ENCODE results near the gene CACNB4.
"Not testable (repeated sequence)": the region's sequence is repeated elsewhere in the genome, so short reads cannot be mapped to it uniquely, and the experiment has no call there.

The CACNB4 gene

GRCh38 chr2:151973013-151973900 is 125.6 kb downstream of the CACNB4 start:
- no peak for DNase-seq

GRCh38 chr2:151972241-151973012 is 126.4 kb downstream of the CACNB4 start:
- DNase-seq = no peak

- no peak for DNase-seq
Measured at GRCh38 chr2:151971301-151972051, 127.4 kb downstream of the CACNB4 start.

GRCh38 chr2:151968770-151969470 is 129.9 kb downstream of the CACNB4 start:
- DNase-seq = no peak

GRCh38 chr2:151967829-151968722 is 130.8 kb downstream of the CACNB4 start:
- no peak for DNase-seq

GRCh38 chr2:151965884-151966283 is 133.0 kb downstream of the CACNB4 start:
- DNase-seq = no peak

- no peak for DNase-seq
Measured at GRCh38 chr2:151961558-151961957, 137.3 kb downstream of the CACNB4 start.

GRCh38 chr2:151959238-151959637 is 139.6 kb downstream of the CACNB4 start:
- no peak for DNase-seq

- no peak for DNase-seq
Measured at GRCh38 chr2:151953467-151953866, 145.4 kb downstream of the CACNB4 start.

GRCh38 chr2:151952691-151953456 is 146.0 kb downstream of the CACNB4 start:
- no peak for DNase-seq

GRCh38 chr2:151947813-151948165 is 151.1 kb downstream of the CACNB4 start:
- no peak for DNase-seq

- DNase-seq = no peak
Measured at GRCh38 chr2:151946899-151947812, 151.7 kb downstream of the CACNB4 start.

- no peak for DNase-seq
Measured at GRCh38 chr2:151946250-151946884, 152.5 kb downstream of the CACNB4 start.

GRCh38 chr2:151945602-151946001 is 153.2 kb downstream of the CACNB4 start:
- no peak for DNase-seq

- no peak for DNase-seq
Measured at GRCh38 chr2:151945186-151945585, 153.7 kb downstream of the CACNB4 start.

GRCh38 chr2:151943461-151943860 is 155.4 kb downstream of the CACNB4 start:
- DNase-seq = no peak

- DNase-seq = not testable (repeated sequence)
Measured at GRCh38 chr2:151942540-151943205, 156.2 kb downstream of the CACNB4 start.

GRCh38 chr2:151937966-151938365 is 160.9 kb downstream of the CACNB4 start:
- DNase-seq = no peak

- no peak for DNase-seq
Measured at GRCh38 chr2:151936626-151937025, 162.2 kb downstream of the CACNB4 start.

All from activated naive CD4-positive, alpha-beta T cell treated with Interleukin-2 at 50 U/mL for 16 hours (primary cell).